ENCODE measurements around the gene SCYGR3. TPM values are rescaled to one million over a fixed set of nuclear protein-coding genes. Genes with fewer than 3 reads are reported as not detected.

Gene SCYGR3
- total and polyA plus RNA-seq, 2 of the 8 experiments (the other 6 are each of a cell fraction or from before 2014, with no cell fraction given), result not detected

DNA sequence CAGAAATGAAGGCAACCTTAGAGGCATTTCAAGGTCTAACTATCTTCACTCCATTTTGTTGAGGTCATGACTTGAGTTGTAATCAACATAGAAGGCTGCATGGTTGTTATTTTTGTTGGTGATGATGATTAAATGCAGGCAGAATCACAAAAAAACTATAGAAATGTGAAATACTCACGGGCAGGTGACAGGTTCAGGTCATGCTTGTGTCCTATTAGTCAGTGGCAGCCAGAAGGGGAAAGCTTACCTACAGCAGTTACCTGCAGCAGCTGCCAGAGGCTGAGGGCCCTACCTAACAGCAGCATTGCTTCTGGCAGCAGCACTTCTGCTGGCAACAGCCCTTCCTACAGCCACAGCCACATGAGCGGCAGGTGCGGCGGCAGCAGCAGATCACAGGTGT lies 394 bp downstream of the SCYGR3 start (continued):
- TF ChIP-seq, protein P1, sequence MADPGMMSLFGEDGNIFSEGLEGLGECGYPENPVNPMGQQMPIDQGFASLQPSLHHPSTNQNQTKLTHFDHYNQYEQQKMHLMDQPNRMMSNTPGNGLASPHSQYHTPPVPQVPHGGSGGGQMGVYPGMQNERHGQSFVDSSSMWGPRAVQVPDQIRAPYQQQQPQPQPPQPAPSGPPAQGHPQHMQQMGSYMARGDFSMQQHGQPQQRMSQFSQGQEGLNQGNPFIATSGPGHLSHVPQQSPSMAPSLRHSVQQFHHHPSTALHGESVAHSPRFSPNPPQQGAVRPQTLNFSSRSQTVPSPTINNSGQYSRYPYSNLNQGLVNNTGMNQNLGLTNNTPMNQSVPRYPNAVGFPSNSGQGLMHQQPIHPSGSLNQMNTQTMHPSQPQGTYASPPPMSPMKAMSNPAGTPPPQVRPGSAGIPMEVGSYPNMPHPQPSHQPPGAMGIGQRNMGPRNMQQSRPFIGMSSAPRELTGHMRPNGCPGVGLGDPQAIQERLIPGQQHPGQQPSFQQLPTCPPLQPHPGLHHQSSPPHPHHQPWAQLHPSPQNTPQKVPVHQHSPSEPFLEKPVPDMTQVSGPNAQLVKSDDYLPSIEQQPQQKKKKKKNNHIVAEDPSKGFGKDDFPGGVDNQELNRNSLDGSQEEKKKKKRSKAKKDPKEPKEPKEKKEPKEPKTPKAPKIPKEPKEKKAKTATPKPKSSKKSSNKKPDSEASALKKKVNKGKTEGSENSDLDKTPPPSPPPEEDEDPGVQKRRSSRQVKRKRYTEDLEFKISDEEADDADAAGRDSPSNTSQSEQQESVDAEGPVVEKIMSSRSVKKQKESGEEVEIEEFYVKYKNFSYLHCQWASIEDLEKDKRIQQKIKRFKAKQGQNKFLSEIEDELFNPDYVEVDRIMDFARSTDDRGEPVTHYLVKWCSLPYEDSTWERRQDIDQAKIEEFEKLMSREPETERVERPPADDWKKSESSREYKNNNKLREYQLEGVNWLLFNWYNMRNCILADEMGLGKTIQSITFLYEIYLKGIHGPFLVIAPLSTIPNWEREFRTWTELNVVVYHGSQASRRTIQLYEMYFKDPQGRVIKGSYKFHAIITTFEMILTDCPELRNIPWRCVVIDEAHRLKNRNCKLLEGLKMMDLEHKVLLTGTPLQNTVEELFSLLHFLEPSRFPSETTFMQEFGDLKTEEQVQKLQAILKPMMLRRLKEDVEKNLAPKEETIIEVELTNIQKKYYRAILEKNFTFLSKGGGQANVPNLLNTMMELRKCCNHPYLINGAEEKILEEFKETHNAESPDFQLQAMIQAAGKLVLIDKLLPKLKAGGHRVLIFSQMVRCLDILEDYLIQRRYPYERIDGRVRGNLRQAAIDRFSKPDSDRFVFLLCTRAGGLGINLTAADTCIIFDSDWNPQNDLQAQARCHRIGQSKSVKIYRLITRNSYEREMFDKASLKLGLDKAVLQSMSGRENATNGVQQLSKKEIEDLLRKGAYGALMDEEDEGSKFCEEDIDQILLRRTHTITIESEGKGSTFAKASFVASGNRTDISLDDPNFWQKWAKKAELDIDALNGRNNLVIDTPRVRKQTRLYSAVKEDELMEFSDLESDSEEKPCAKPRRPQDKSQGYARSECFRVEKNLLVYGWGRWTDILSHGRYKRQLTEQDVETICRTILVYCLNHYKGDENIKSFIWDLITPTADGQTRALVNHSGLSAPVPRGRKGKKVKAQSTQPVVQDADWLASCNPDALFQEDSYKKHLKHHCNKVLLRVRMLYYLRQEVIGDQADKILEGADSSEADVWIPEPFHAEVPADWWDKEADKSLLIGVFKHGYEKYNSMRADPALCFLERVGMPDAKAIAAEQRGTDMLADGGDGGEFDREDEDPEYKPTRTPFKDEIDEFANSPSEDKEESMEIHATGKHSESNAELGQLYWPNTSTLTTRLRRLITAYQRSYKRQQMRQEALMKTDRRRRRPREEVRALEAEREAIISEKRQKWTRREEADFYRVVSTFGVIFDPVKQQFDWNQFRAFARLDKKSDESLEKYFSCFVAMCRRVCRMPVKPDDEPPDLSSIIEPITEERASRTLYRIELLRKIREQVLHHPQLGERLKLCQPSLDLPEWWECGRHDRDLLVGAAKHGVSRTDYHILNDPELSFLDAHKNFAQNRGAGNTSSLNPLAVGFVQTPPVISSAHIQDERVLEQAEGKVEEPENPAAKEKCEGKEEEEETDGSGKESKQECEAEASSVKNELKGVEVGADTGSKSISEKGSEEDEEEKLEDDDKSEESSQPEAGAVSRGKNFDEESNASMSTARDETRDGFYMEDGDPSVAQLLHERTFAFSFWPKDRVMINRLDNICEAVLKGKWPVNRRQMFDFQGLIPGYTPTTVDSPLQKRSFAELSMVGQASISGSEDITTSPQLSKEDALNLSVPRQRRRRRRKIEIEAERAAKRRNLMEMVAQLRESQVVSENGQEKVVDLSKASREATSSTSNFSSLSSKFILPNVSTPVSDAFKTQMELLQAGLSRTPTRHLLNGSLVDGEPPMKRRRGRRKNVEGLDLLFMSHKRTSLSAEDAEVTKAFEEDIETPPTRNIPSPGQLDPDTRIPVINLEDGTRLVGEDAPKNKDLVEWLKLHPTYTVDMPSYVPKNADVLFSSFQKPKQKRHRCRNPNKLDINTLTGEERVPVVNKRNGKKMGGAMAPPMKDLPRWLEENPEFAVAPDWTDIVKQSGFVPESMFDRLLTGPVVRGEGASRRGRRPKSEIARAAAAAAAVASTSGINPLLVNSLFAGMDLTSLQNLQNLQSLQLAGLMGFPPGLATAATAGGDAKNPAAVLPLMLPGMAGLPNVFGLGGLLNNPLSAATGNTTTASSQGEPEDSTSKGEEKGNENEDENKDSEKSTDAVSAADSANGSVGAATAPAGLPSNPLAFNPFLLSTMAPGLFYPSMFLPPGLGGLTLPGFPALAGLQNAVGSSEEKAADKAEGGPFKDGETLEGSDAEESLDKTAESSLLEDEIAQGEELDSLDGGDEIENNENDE (IDR thresholded peaks at IDR 0.05; ENCODE audit: insufficient replicate concordance, low read length), result no peak
- TF ChIP-seq SUZ12 (IDR thresholded peaks at IDR 0.05; ENCODE audit: low read length) (no peak), RXRA (IDR thresholded peaks at IDR 0.05; ENCODE audit: insufficient read depth, low read depth, low read length) (no peak)
